Measurements from ENCODE around the gene HOXB5. TPM values are rescaled to one million over a fixed set of nuclear protein-coding genes. Genes with fewer than 3 reads are reported as not detected.
A peak's percentile ranks its signal among the peaks of the same experiment; 100 is the strongest.

The HOXB5 gene
- total RNA-seq, 1 donor from 2014 or later, result not detected

DNA sequence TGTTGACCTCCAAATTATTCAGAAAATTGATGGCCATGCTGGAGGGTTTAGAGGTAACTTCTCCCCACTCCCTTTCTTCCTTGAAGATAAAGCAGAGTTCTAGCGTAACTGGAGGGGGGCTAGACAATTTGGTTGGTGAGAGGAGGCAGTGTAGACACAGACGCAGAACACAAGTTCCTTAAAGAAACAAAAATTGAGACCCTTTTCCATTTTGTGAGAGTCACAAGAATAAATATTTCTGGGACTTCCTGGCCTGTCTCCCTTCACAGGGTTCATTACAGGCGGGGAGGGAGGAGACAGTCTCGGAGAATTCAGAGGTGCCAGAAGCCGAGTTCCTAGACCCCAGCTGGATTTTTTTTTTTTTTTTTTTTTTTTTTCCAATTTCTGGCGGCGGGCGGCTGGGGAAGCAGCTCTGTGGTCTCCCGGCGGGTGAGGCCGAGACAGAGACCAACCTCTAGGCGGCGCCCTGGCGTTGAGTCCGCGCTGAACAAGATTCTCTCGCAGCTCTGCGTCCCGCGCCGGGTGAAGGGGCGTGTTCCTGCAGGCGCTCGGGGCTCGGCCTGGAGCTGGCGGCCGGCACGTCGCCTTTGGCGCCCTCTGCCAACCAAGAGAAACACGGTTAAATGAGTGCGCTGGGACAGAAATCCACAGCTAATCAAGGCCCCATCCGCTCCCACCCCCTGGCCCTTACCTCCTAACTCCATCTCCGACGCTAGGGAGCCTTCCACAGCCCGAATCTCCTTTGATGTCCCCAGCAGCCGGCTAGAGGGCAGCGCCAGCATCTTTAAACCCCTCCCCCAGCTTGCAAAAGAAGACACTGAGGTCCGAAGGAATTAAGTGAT, 42.8 kb upstream of the HOXB5 start:
- peaks cover 89 to 96% (median 95%) of the 10 kb centered on the region in 3 donors for H3K27me3 ChIP-seq (ENCODE audit: control insufficient read depth in 3 of 3, insufficient read depth in 3 of 3, low read length in 3 of 3)
- no peaks in the 10 kb centered on the region for H3K36me3 ChIP-seq (ENCODE audit: control insufficient read depth in 3 of 3, insufficient read depth in 3 of 3, low read length in 3 of 3)

DNA sequence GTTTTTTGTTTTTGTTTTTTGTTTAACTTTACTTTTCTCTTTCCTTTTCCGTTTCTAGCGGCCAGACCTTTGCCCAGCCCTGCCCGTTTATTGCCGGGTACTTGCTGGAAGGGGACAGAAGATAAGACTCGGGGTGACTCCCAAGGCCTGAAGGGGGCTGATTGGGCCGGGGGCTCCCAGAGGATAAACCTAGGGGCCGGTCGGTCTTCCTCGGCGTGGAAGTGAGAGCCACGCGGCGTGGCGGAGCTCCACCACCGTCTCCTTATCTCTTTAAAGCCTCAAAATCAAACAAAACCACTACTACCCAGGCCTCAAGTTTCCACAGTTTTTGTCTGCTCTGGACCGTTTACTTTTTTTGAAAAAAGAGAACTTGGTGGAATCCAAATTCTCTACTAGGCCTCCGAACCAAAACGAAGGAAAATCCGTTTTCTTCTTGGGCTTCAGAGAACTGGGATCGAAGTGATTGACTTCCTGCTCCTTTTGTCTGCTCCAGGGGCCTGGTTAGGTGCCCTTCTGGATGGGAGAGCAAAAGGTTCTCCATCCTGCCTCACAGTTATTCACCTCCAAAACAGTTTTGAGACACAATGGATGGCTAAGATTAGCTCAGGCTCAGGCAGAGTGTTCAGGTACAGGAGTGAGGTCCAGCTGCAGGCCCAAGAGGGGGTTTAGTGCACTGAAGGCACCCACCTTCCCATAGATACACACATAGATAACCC, 41.1 kb upstream of the HOXB5 start:
- no peak overlapping the region for H3K4me3 ChIP-seq (ENCODE audit: low read length in 3 of 3)
- H3K9ac ChIP-seq (ENCODE audit: low read depth in 1 of 3, low read length in 3 of 3), result no peak overlapping the region
- H3K4me1 ChIP-seq (ENCODE audit: control insufficient read depth in 3 of 3, insufficient read depth in 3 of 3, low read length in 3 of 3), result peaks cover 0 to 4% (median 2%) of the 10 kb centered on the region in 3 donors
- no peak overlapping the region for H3K27ac ChIP-seq (ENCODE audit: low read depth, low read length)
- no peaks in the 10 kb centered on the region for H3K36me3 ChIP-seq (ENCODE audit: control insufficient read depth in 3 of 3, insufficient read depth in 3 of 3, low read length in 3 of 3)
- no peaks in the 10 kb centered on the region for H3K9me3 ChIP-seq (ENCODE audit: control insufficient read depth in 3 of 3, low read length in 3 of 3)
- peaks cover 96 to 99% (median 97%) of the 10 kb centered on the region in 3 donors for H3K27me3 ChIP-seq (ENCODE audit: control insufficient read depth in 3 of 3, insufficient read depth in 3 of 3, low read length in 3 of 3)

More for the DNA sequence above, 42.8 kb upstream of the HOXB5 start:
- Histone ChIP-seq H3K4me3 (ENCODE audit: low read length in 3 of 3) (peak overlapping the region in 1 of 3 donors; percentile 23), H3K9me3 (ENCODE audit: control insufficient read depth in 3 of 3, low read length in 3 of 3) (no peaks in the 10 kb centered on the region), H3K27ac (ENCODE audit: low read depth, low read length) (no peak overlapping the region), H3K4me1 (ENCODE audit: control insufficient read depth in 3 of 3, insufficient read depth in 3 of 3, low read length in 3 of 3) (peaks cover 0 to 4% (median 2%) of the 10 kb centered on the region in 3 donors), H3K9ac (ENCODE audit: low read depth in 1 of 3, low read length in 3 of 3) (no peak overlapping the region)

DNA sequence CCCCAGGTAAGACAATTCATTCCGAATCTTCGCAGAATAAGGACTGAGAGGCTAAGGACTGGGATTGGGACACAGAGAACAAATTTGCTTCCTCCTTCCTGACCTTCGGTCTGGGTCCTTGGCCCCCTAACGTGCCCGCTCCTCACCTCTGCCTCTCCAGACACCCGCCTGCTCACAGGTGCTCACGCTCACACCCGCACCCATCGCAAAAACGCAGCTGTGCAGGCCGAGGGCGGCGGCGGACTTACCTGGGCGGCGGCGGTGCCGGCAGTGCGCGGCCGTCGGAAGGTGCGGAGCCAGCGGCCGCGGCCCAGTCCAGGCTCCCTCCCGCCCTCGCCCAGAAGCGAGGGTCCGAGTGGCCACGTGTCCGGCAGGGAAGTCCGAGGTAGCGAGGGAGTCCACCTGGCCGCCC, 39.7 kb upstream of the HOXB5 start:
- no peak overlapping the region for H3K9ac ChIP-seq (ENCODE audit: low read depth in 1 of 3, low read length in 3 of 3)
- H3K36me3 ChIP-seq (ENCODE audit: control insufficient read depth in 3 of 3, insufficient read depth in 3 of 3, low read length in 3 of 3), result no peaks in the 10 kb centered on the region
- H3K27ac ChIP-seq (ENCODE audit: low read depth, low read length), result no peak overlapping the region
- H3K27me3 ChIP-seq (ENCODE audit: control insufficient read depth in 3 of 3, insufficient read depth in 3 of 3, low read length in 3 of 3), result peaks cover 97 to 99% (median 98%) of the 10 kb centered on the region in 3 donors
- no peaks in the 10 kb centered on the region for H3K9me3 ChIP-seq (ENCODE audit: control insufficient read depth in 3 of 3, low read length in 3 of 3)
- H3K4me1 ChIP-seq (ENCODE audit: control insufficient read depth in 3 of 3, insufficient read depth in 3 of 3, low read length in 3 of 3), result peaks cover 0 to 4% (median 2%) of the 10 kb centered on the region in 3 donors
- no peak overlapping the region for H3K4me3 ChIP-seq (ENCODE audit: low read length in 3 of 3)

DNA sequence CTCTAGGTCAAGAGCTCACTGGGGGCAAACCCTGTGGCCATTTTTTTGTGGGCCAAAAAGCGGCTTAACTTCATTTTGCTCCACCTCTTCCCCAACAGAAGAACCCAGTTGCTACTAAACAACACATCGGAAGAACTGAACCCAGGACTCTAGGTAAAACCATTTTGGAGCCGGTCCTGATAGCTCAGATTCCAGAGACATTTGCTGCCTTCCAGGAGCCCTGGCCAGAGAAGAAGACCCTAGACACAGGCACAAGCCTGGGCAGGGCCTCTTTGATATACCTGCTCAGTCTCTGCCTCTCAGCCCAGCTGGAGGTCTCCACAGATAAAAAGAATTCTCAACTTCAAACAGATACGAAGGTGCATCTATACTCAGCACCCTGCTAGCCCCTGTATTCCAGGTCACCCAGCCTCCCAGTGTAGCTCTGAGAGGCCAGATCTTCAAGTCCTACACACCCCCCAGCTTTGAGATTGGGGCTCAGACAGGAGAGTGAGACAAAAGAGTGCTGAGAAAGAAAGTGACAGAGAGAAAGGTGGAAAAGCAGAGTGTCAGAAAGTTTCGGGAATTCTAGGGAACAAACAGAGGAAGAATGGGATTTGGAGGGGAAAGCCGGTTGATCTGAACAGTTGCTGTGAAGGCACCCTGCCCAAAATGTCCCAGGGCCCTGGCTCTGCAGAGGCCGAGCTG, 39.1 kb upstream of the HOXB5 start:
- no peak overlapping the region for H3K9ac ChIP-seq (ENCODE audit: low read depth in 1 of 3, low read length in 3 of 3)
- H3K9me3 ChIP-seq (ENCODE audit: control insufficient read depth in 3 of 3, low read length in 3 of 3), result no peaks in the 10 kb centered on the region
- peaks cover 97 to 100% (median 99%) of the 10 kb centered on the region in 3 donors for H3K27me3 ChIP-seq (ENCODE audit: control insufficient read depth in 3 of 3, insufficient read depth in 3 of 3, low read length in 3 of 3)
- peaks cover 0 to 4% (median 2%) of the 10 kb centered on the region in 3 donors for H3K4me1 ChIP-seq (ENCODE audit: control insufficient read depth in 3 of 3, insufficient read depth in 3 of 3, low read length in 3 of 3)
- H3K27ac ChIP-seq (ENCODE audit: low read depth, low read length), result no peak overlapping the region
- no peaks in the 10 kb centered on the region for H3K36me3 ChIP-seq (ENCODE audit: control insufficient read depth in 3 of 3, insufficient read depth in 3 of 3, low read length in 3 of 3)
- no peak overlapping the region for H3K4me3 ChIP-seq (ENCODE audit: low read length in 3 of 3)

DNA sequence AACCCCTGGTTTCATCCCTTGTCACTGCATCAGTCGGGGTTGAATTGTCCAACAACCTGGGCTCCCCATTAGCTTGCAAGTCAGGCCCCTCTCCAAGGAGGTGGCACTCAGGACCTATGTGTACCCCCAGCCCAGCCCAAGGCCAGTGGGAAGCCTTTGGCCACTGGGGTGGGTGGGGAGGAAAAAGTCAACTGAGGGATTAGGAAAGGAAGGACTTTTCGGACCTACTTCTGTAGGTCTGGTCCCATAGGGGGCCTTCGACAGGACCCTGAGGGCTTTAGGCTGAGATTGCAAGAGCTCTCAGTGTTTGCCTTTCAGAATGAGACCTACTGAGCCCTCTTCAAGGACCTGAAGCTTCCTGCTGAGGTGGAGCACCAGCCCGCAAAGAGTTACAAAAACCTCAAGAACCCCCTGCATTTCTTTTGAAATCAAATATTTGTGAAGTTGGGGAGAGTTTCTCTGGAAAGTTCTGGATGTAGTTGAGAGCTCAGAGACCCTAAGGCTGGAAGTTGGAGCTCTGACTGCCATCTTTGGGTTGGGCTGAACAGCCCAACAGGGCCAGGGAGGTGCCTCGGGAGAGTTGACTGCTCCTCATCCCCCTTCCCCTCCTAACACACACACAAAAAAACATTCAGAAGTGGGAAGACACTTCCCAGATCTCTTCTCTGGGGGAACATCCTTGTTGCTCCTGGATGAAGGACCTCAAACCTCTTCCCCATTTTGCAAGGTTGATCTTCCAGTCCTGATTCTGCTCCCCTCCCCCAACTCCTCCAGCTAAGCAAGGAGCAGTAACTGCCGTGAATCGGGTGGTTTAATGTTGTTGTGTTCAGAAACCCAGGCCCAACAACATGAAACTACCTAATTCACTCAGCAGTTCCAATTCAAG, 38.4 kb upstream of the HOXB5 start:
- Histone ChIP-seq H3K9me3 (ENCODE audit: control insufficient read depth in 3 of 3, low read length in 3 of 3) (no peaks in the 10 kb centered on the region), H3K4me1 (ENCODE audit: control insufficient read depth in 3 of 3, insufficient read depth in 3 of 3, low read length in 3 of 3) (peaks cover 0 to 4% (median 2%) of the 10 kb centered on the region in 3 donors), H3K4me3 (ENCODE audit: low read length in 3 of 3) (no peak overlapping the region), H3K27me3 (ENCODE audit: control insufficient read depth in 3 of 3, insufficient read depth in 3 of 3, low read length in 3 of 3) (peaks cover 97 to 99% (median 99%) of the 10 kb centered on the region in 3 donors), H3K36me3 (ENCODE audit: control insufficient read depth in 3 of 3, insufficient read depth in 3 of 3, low read length in 3 of 3) (no peaks in the 10 kb centered on the region), H3K27ac (ENCODE audit: low read depth, low read length) (no peak overlapping the region), H3K9ac (ENCODE audit: low read depth in 1 of 3, low read length in 3 of 3) (no peak overlapping the region)

DNA sequence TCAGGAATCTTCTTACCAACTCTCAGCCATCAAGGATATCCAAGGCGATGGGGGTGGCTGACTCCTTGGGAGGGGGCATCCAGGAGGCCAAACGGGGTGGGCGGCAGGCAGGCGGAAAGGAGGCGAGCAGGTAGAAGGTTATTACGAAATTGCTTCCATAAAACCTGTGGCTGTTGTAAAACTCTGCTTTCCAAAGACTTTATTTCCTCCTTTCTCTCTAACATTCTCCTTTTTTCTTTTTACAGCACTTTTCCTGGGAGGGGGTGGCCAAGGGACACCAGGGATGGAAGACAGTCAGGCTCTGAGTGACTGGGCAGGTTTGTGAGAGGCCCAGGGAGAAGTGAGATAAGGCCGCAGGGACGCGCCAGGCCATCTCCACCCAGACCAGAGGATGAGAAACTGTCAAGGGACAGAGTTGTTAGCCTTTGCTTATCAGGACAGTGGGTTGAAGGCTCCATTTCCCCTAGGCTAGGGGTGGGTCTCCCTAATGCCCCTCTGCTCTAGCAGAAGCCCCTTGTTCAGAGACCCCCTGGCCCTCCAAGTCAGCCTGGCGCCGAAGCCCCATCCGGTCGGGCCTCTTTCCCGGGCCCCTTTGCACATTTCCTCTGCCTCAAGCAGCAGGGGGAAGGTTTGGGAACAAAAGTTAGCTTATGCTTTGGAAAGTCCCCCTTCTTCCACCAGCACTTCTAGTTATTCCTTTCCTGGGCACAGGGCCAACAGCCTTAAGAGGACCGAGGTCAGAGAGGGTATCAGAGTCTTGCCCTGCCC, 37.5 kb upstream of the HOXB5 start:
- Histone ChIP-seq H3K4me3 (ENCODE audit: low read length in 3 of 3) (no peak overlapping the region), H3K36me3 (ENCODE audit: control insufficient read depth in 3 of 3, insufficient read depth in 3 of 3, low read length in 3 of 3) (no peaks in the 10 kb centered on the region), H3K9me3 (ENCODE audit: control insufficient read depth in 3 of 3, low read length in 3 of 3) (no peaks in the 10 kb centered on the region), H3K27ac (ENCODE audit: low read depth, low read length) (no peak overlapping the region), H3K9ac (ENCODE audit: low read depth in 1 of 3, low read length in 3 of 3) (no peak overlapping the region), H3K27me3 (ENCODE audit: control insufficient read depth in 3 of 3, insufficient read depth in 3 of 3, low read length in 3 of 3) (peaks cover 96 to 98% (median 97%) of the 10 kb centered on the region in 3 donors), H3K4me1 (ENCODE audit: control insufficient read depth in 3 of 3, insufficient read depth in 3 of 3, low read length in 3 of 3) (peaks cover 0 to 4% (median under 1%) of the 10 kb centered on the region in 3 donors)

DNA sequence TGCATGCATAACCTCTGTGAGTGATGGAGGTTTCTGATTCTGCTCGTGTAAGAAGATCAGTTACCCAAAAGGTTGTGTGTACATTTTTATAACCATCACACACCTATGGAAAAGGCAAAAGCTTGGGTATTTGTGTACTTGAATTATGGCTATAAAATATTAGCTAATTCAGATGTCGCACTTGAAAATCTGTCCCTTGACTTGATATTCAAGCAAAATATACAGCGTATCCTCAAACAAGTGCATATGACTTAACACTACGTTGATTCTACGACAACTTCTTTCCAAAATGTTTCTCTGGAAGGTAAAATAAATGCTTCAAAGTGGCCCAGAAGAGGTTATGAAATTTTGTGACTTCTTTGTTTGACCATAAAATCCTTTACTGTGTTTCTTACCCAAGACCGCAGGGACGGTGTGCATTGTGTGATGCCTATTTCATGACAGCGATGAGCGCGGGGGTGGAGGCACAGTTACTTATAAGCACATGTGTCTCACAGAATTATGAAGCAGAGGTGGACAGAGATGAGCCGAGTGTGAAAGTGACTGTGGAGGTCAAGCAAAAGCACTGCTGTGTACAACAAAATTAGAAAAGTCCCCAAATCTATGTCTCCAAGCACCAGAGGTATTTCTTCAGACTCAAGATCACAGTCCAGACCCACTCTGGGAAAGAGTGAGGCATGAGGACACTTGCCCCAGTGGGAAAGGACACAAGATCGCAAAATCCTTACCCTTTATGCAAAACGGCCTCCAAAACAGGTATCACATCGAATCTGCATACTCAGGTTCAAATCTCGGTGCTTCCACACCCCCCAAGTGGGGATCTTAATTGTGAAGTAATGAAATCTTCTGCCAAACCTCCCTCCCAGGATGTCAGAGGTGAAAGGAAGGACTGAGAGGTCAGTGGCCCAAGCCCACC, 36.7 kb upstream of the HOXB5 start:
- Histone ChIP-seq H3K27me3 (ENCODE audit: control insufficient read depth in 3 of 3, insufficient read depth in 3 of 3, low read length in 3 of 3) (peaks cover 96 to 98% (median 97%) of the 10 kb centered on the region in 3 donors), H3K27ac (ENCODE audit: low read depth, low read length) (no peak overlapping the region), H3K9ac (ENCODE audit: low read depth in 1 of 3, low read length in 3 of 3) (no peak overlapping the region)

DNA sequence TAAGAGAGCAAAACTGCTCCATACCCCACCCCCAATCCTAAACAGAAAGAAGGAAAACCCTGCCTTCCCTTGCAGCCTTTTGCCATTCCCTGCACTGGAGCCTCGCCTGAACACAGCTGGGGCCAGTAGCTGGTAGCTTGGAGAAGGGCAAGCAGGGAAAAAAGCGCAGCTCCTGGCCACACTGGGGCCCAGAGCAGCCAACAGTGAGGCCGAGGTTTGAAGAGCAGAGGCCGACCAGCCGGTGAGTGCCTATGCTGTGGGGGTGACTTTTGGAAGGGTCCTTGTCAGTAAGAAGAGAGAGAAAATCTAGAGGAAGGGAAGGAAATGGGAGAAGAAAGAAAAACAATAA, 35.8 kb upstream of the HOXB5 start:
- Histone ChIP-seq H3K4me3 (ENCODE audit: low read length in 3 of 3) (no peak overlapping the region), H3K9me3 (ENCODE audit: control insufficient read depth in 3 of 3, low read length in 3 of 3) (no peaks in the 10 kb centered on the region), H3K36me3 (ENCODE audit: control insufficient read depth in 3 of 3, insufficient read depth in 3 of 3, low read length in 3 of 3) (no peaks in the 10 kb centered on the region), H3K27me3 (ENCODE audit: control insufficient read depth in 3 of 3, insufficient read depth in 3 of 3, low read length in 3 of 3) (peaks cover 95 to 98% (median 97%) of the 10 kb centered on the region in 3 donors), H3K4me1 (ENCODE audit: control insufficient read depth in 3 of 3, insufficient read depth in 3 of 3, low read length in 3 of 3) (peaks cover 12 to 17% (median 13%) of the 10 kb centered on the region in 3 donors), H3K27ac (ENCODE audit: low read depth, low read length) (no peak overlapping the region), H3K9ac (ENCODE audit: low read depth in 1 of 3, low read length in 3 of 3) (no peak overlapping the region)

More for the DNA sequence above, 36.7 kb upstream of the HOXB5 start:
- Histone ChIP-seq H3K4me3 (ENCODE audit: low read length in 3 of 3) (no peak overlapping the region), H3K4me1 (ENCODE audit: control insufficient read depth in 3 of 3, insufficient read depth in 3 of 3, low read length in 3 of 3) (peaks cover 8 to 12% (median 9%) of the 10 kb centered on the region in 3 donors), H3K9me3 (ENCODE audit: control insufficient read depth in 3 of 3, low read length in 3 of 3) (no peaks in the 10 kb centered on the region), H3K36me3 (ENCODE audit: control insufficient read depth in 3 of 3, insufficient read depth in 3 of 3, low read length in 3 of 3) (no peaks in the 10 kb centered on the region)

Measured in skeletal muscle tissue (tissue), 4 donors.